Lower lobe of right lung (tissue), 2 donors: ENCODE measurements around the gene CDH26. TPM values are rescaled to one million over a fixed set of nuclear protein-coding genes. Genes with fewer than 3 reads are reported as not detected.
A peak's percentile ranks its signal among the peaks of the same experiment; 100 is the strongest.

Experiments
- ATAC-seq, 2 donors: fragments of 200-7000 bp; cut with Tn5 transposase; one replicate each; pipeline ENCODE4 v1.9.1; 2020 to 2022; ENCODE audit warnings: mild to moderate bottlenecking in 2 of 2, moderate library complexity in 2 of 2
- DNase-seq: peaks from one replicate; pipeline ENCODE4 v3.0.0-alpha.2; 2020
- H3K27ac ChIP-seq: fragments of 200-600 bp; one replicate; pipeline ENCODE4 v1.8.0; 2022
- H3K27me3 ChIP-seq: fragments of 200-600 bp; one replicate; pipeline ENCODE4 v1.8.0; 2022; ENCODE audit warnings: low read depth
- H3K36me3 ChIP-seq: fragments of 200-600 bp; one replicate; pipeline ENCODE4 v1.8.0; 2022; ENCODE audit warnings: mild to moderate bottlenecking
- H3K4me1 ChIP-seq: fragments of 200-600 bp; one replicate; pipeline ENCODE4 v1.8.0; 2022
- H3K4me3 ChIP-seq: fragments of 200-600 bp; one replicate; pipeline ENCODE4 v1.8.0; 2022; ENCODE audit warnings: mild to moderate bottlenecking
- H3K9me3 ChIP-seq: fragments of 200-600 bp; one replicate; pipeline ENCODE4 v1.8.0; 2022
- CTCF ChIP-seq: fragments of 200-600 bp; IDR thresholded peaks from one replicate; pipeline ENCODE4 v1.8.0; 2022; ENCODE audit warnings: antibody characterized with exemption, mild to moderate bottlenecking
- intact Hi-C: fragments of 100-400 bp; cut with DNase I; formaldehyde crosslinking; loops from one replicate; pipeline ENCODE4 v1.11.0; 2022
- total RNA-seq: library from RNA; stranded (reverse); fragmentation: NEBNext Ultra II Directional; extraction: Animal tissue kit (Norgen Biotek cat#: 25700); gene quantifications from one replicate; pipeline ENCODE4 v1.2.1, GENCODE V29; 2021
- donor health status: DM: no; HTN: yes; CAD: no; lungs with severe emphysema.

Gene CDH26
- total RNA-seq, 1 donor from 2014 or later: 8.4 TPM

- Histone ChIP-seq H3K36me3 (peaks cover 33% of the 10 kb centered on the region), H3K9me3 (no peaks in the 10 kb centered on the region), H3K4me3 (no peak overlapping the region), H3K27ac (no peak overlapping the region), H3K27me3 (no peaks in the 10 kb centered on the region), H3K4me1 (peaks cover 38% of the 10 kb centered on the region)
- DNase-seq: no peak
- intact Hi-C loops: no loop called here
- no peak for TF ChIP-seq CTCF
- no peak for ATAC-seq
Measured at GRCh38 chr20:59942245-59942644, 16.0 kb upstream of the CDH26 start.

GRCh38 chr20:59944726-59945125 is 13.5 kb upstream of the CDH26 start:
- no peak for DNase-seq

GRCh38 chr20:59945175-59945574 is 13.0 kb upstream of the CDH26 start:
- Histone ChIP-seq H3K4me1 (peaks cover 24% of the 10 kb centered on the region), H3K27me3 (no peaks in the 10 kb centered on the region), H3K9me3 (no peaks in the 10 kb centered on the region), H3K36me3 (peaks cover 33% of the 10 kb centered on the region), H3K4me3 (no peak overlapping the region), H3K27ac (no peak overlapping the region)
- TF ChIP-seq CTCF: no peak
- intact Hi-C loops: no loop called here
- ATAC-seq (no peak), DNase-seq (no peak)

More at GRCh38 chr20:59944726-59945125, 13.5 kb upstream of the CDH26 start:
- TF ChIP-seq CTCF: no peak
- H3K4me3 ChIP-seq: no peak overlapping the region
- no peak for ATAC-seq
- H3K36me3 ChIP-seq: peaks cover 33% of the 10 kb centered on the region
- H3K4me1 ChIP-seq: peaks cover 24% of the 10 kb centered on the region
- no peak overlapping the region for H3K27ac ChIP-seq
- no peaks in the 10 kb centered on the region for H3K27me3 ChIP-seq
- intact Hi-C loops: no loop called here
- H3K9me3 ChIP-seq: no peaks in the 10 kb centered on the region

GRCh38 chr20:59945731-59946130 is 12.5 kb upstream of the CDH26 start:
- no peak for ATAC-seq
- TF ChIP-seq CTCF: no peak
- intact Hi-C loops: no loop called here
- no peak for DNase-seq
- Histone ChIP-seq H3K27ac (no peak overlapping the region), H3K27me3 (no peaks in the 10 kb centered on the region), H3K4me1 (peaks cover 24% of the 10 kb centered on the region), H3K9me3 (no peaks in the 10 kb centered on the region), H3K4me3 (no peak overlapping the region), H3K36me3 (peaks cover 33% of the 10 kb centered on the region)

GRCh38 chr20:59947376-59947775 is 10.8 kb upstream of the CDH26 start:
- Histone ChIP-seq H3K27me3 (no peaks in the 10 kb centered on the region), H3K9me3 (no peaks in the 10 kb centered on the region), H3K4me3 (no peak overlapping the region), H3K27ac (no peak overlapping the region), H3K36me3 (peaks cover 38% of the 10 kb centered on the region), H3K4me1 (peaks cover 11% of the 10 kb centered on the region)
- ATAC-seq: no peak
- intact Hi-C loops: no loop called here
- no peak for TF ChIP-seq CTCF
- no peak for DNase-seq

GRCh38 chr20:59948212-59948611 is 10.0 kb upstream of the CDH26 start:
- Histone ChIP-seq H3K9me3 (no peaks in the 10 kb centered on the region), H3K4me3 (no peak overlapping the region), H3K27me3 (no peaks in the 10 kb centered on the region), H3K27ac (no peak overlapping the region), H3K36me3 (peaks cover 29% of the 10 kb centered on the region), H3K4me1 (peaks cover 11% of the 10 kb centered on the region)
- ATAC-seq (peak in 1 of 2 donors; percentile 28), DNase-seq (no peak)
- TF ChIP-seq CTCF: no peak
- intact Hi-C loops: no loop called here
